HCT116 (cell line): Measurements from ENCODE around the gene GTF2H3.

Source experiments
- CBX3 ChIP-seq: IDR thresholded peaks from 2 replicates; pipeline ENCODE4 v1.6.1; 2012; ENCODE audit warnings: low read depth
- CEBPB ChIP-seq: IDR thresholded peaks from 2 replicates; pipeline ENCODE4 v1.6.1; 2012; ENCODE audit warnings: low read depth
- CTCF ChIP-seq, 3 experiments: fragments of 200-600 bp in 1 of 3; sonication (generic) in 1 of 3; IDR thresholded peaks in 2 of 3; conservative IDR thresholded peaks in 1 of 3; 2 replicates each; pipeline ENCODE4 v1.5.1; 2012 to 2017; ENCODE audit warnings: low read depth in 2 of 3, low read length in 2 of 3, antibody characterized with exemption in 1 of 3, borderline replicate concordance in 1 of 3, control low read depth in 1 of 3, mild to moderate bottlenecking in 1 of 3, mixed read lengths in 1 of 3, mixed run types in 1 of 3, moderate library complexity in 1 of 3; ENCODE audit not compliant: insufficient read depth in 1 of 3
- EZH2 ChIP-seq: fragments of 200-600 bp; sonication (generic); IDR thresholded peaks from 2 replicates; pipeline ENCODE4 v1.6.1; 2017; ENCODE audit warnings: antibody characterized with exemption, mixed run types
- EZH2phosphoT487 ChIP-seq: fragments of 200-600 bp; IDR thresholded peaks from 2 replicates; pipeline ENCODE4 v1.6.1; 2018; ENCODE audit warnings: antibody characterized with exemption, borderline replicate concordance
- JUND ChIP-seq: IDR thresholded peaks from 2 replicates; pipeline ENCODE4 v1.6.1; 2012
- POLR2A ChIP-seq: IDR thresholded peaks from 2 replicates; pipeline ENCODE4 v1.7.0; 2011; ENCODE audit warnings: borderline replicate concordance; ENCODE audit not compliant: insufficient read depth, insufficient read length; ENCODE audit errors: extremely low read depth
- POLR2AphosphoS5 ChIP-seq: IDR thresholded peaks from 2 replicates; pipeline ENCODE4 v1.6.1; 2011; ENCODE audit warnings: mild to moderate bottlenecking, low read depth, low read length, moderate library complexity
- SP1 ChIP-seq: IDR thresholded peaks from 2 replicates; pipeline ENCODE4 v1.6.1; 2012; ENCODE audit warnings: low read depth
- YY1 ChIP-seq: IDR thresholded peaks from 2 replicates; pipeline ENCODE4 v1.6.1; 2011; ENCODE audit warnings: low read length, low read depth, moderate library complexity, mild to moderate bottlenecking; ENCODE audit not compliant: insufficient replicate concordance; ENCODE audit errors: extremely low read depth
- ZNF274 ChIP-seq: fragments of 200-500 bp; sonication (Bioruptor generic); IDR thresholded peaks from 2 replicates; pipeline ENCODE4 v1.6.1; 2014; ENCODE audit warnings: mild to moderate bottlenecking, low read depth, low read length, inconsistent platforms
- TF ChIP-seq, protein P1 (sequence below): IDR thresholded peaks from 2 replicates; pipeline ENCODE4 v1.6.1; 2012

- TF ChIP-seq CBX3 (no peak), CTCF (IDR thresholded peaks at IDR 0.05 in 2 of 3, conservative IDR thresholded peaks at IDR 0.05 in 1 of 3; ENCODE audit: borderline replicate concordance in 1 of 3, insufficient read depth in 1 of 3, low read depth in 2 of 3, low read length in 2 of 3) (no peak), POLR2AphosphoS5 (no peak), EZH2 (no peak), ZNF274 (no peak), CEBPB (no peak), POLR2A (no peak), EZH2phosphoT487 (no peak), YY1 (no peak), SP1 (no peak), JUND (no peak)
- TF ChIP-seq, protein P1, sequence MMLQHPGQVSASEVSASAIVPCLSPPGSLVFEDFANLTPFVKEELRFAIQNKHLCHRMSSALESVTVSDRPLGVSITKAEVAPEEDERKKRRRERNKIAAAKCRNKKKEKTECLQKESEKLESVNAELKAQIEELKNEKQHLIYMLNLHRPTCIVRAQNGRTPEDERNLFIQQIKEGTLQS = no peak
Measured at GRCh38 chr12:123681605-123682004, 48.0 kb downstream of the GTF2H3 start.
